GM20000 (cell line): ENCODE data around the gene LIME1.
A peak's percentile ranks its signal among the peaks of the same experiment; 100 is the strongest.

Experiments used
- DNase-seq: peaks from one replicate; pipeline ENCODE4 v3.0.0; 2012; ENCODE audit warnings: low spot score
- CTCF ChIP-seq: IDR thresholded peaks from 2 replicates; pipeline ENCODE4 v1.5.1; 2012; ENCODE audit warnings: mild to moderate bottlenecking, control low read depth; ENCODE audit errors: extremely low read depth, missing control alignments

The LIME1 gene

DNA sequence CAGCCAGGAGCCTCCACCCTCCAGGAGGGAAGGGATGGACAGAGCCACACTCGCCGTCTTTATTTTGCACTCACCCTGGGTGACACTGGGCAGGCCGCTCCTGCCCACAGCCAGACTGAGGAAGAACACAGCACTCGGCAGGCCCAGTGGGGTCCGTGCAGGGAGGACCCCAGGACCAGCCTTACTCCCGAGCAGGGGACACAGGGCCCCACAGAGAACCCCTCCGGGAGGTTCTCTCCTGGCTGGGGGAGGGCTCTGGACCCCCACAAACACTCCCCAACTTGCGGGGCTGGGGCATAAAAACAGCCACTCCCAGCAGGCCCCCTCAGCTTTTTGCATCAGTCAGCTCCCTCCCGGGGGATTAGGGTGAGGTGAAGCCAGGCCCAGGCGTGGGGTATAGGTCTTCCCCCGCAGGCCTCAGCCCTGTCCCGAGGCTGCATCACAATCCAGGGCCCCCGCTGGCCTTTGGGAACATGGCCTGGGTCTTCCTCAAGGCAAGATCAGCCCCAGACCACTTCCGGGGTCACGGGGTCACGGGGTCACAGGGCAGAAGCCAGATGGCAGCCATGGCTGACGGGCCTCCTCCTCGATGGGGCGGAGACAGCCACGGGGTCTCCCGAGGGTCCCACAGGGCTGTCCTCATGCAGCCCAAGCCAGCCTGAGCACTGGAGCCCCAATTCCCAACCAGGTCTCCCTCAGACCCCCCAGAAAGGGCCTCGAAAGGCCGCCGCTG, 36.8 kb upstream of the LIME1 start:
- TF ChIP-seq CTCF: no peak
- no peak for DNase-seq

DNA sequence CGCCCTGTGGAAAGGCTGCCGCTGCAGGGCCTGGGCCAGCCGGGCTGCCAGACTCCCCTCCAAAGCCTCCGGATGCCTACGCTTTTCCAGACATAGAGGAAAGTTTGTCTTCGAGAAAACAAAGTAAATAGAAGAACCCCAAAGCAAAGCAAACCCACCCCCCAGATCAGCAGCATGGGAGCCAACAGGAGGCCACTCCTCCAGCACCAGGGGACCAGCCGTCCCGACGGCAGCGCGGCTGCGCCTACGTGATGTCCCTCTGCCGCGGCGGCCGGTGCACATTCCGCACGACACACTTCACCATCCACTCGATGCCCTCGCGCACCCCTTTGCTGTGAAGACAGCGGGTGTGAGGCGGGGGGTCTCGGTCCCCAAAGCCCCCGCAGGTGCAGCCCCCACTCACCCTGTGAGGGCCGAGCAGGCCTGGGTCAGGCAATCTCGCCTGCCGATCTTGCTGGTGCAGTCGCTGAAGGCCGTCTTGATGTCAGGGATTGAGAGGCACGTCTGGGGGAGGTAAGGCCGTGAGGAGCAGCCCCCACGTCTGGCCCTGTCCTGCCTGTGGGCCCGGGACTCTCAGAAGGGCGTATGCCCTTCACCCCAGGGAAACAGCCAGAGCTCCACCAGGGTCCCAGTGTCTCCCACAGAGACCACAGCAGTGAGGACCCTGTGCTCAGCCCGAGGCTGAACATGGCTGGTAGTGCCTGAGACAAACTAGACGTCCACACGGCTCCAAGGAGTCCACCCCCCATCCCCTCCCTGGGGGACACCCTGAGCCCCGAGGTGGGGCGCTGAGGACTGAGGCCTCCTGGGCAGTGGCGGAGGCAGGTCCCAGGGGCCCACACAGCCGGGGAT, 36.0 kb upstream of the LIME1 start:
- no peak for TF ChIP-seq CTCF

DNA sequence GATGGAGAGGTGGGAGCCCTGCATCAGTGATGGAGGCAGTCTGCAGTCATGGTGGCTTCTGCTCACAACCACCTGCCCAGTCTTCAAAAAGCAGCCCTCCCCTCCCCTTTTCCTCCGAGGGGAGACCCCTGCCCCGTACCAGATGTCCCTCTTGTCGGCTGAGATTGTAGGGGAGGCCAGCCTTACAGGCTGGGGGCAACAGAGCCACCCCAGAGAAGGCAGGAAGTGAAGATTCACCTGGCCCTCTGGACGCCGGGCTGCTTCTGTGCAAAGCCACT, 35.5 kb upstream of the LIME1 start:
- no peak for DNase-seq
- no peak for TF ChIP-seq CTCF

More for the DNA sequence above, 36.0 kb upstream of the LIME1 start:
- DNase-seq: no peak

- no peak for TF ChIP-seq CTCF
Observed at GRCh38 chr20:63701329-63702035, 35.0 kb upstream of the LIME1 start.

GRCh38 chr20:63702036-63702665, 34.3 kb upstream of the LIME1 start:
- no peak for TF ChIP-seq CTCF
- DNase-seq: peak; percentile 4

More at GRCh38 chr20:63701329-63702035, 35.0 kb upstream of the LIME1 start:
- DNase-seq: no peak

DNA sequence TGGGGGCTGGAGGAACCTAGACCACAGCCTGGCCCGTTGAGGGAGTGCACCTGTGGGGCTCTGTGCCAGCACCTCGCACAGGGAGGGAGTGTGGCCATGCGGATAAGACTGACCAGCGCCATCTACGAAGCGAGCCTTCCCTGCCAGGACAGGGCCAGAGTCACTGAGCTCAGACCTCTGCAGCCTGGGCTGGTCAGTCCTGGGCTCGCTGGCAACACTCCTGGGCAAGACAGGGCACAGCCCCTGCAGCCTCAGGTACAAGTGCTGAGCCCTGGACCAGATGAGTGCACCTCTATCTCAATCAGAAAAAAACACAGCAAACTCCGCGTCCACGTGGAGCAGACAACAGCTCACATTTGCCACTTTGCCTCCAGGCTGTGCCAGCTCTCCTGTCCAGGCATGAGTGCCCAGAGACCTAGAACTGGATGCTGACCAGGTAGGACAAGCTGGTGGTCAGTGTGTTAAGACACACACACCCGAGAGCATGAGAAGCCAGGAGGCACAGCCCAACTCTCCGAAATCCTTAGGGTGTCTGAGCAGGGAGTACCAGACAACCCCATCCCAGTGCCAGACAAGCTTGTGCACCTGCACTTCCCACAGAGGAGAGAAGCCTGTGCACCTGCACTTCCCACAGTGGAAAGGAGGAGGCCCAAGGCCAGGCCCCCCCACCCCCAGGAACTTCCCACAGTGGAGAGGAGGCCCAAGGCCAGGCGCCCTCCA, 33.6 kb upstream of the LIME1 start:
- no peak for DNase-seq
- no peak for TF ChIP-seq CTCF
